ENCODE data around the gene CDH13.
A peak's percentile ranks its signal among the peaks of the same experiment; 100 is the strongest.

DNA sequence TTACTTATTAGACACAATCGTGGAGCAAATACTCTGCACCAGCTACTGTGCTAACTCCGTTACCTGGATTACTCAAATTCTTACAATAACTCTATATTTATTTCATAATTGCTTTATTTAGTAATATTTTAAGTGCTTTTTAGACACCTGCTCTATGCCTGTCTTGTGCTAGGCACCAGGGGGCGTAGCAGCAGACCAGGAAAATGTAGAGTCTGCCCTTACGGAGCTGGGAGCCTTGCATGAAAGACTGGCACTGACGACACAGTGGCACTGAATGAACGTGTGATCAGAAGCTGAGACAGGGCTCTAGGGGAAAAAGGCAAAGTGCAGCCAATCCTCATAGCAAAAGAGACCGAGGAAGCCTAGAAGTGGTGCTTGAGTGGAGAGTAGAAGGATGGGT, 486.5 kb downstream of the CDH13 start:
- TF ChIP-seq, protein P1, sequence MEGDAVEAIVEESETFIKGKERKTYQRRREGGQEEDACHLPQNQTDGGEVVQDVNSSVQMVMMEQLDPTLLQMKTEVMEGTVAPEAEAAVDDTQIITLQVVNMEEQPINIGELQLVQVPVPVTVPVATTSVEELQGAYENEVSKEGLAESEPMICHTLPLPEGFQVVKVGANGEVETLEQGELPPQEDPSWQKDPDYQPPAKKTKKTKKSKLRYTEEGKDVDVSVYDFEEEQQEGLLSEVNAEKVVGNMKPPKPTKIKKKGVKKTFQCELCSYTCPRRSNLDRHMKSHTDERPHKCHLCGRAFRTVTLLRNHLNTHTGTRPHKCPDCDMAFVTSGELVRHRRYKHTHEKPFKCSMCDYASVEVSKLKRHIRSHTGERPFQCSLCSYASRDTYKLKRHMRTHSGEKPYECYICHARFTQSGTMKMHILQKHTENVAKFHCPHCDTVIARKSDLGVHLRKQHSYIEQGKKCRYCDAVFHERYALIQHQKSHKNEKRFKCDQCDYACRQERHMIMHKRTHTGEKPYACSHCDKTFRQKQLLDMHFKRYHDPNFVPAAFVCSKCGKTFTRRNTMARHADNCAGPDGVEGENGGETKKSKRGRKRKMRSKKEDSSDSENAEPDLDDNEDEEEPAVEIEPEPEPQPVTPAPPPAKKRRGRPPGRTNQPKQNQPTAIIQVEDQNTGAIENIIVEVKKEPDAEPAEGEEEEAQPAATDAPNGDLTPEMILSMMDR (IDR thresholded peaks at IDR 0.05; ENCODE audit: poor library complexity, severe bottlenecking) = peak; percentile 62
- no peak for TF ChIP-seq TAF1 (IDR thresholded peaks at IDR 0.05; ENCODE audit: low read depth)
- TF ChIP-seq RAD21 (conservative IDR thresholded peaks at IDR 0.05) = peak; percentile 66
- TF ChIP-seq EP300 (conservative IDR thresholded peaks at IDR 0.05; ENCODE audit: poor library complexity, severe bottlenecking) = no peak
- no peak for TF ChIP-seq MXI1 (conservative IDR thresholded peaks at IDR 0.05; ENCODE audit: poor library complexity, severe bottlenecking)
- TF ChIP-seq POLR2AphosphoS5 (IDR thresholded peaks at IDR 0.05) = no peak
- TF ChIP-seq SMC3 (conservative IDR thresholded peaks at IDR 0.05; ENCODE audit: poor library complexity) = peak; percentile 71
- TF ChIP-seq EZH2 (IDR thresholded peaks at IDR 0.05; ENCODE audit: borderline replicate concordance, insufficient read depth, low read length, poor library complexity, severe bottlenecking) = no peak
- TF ChIP-seq, protein P2, sequence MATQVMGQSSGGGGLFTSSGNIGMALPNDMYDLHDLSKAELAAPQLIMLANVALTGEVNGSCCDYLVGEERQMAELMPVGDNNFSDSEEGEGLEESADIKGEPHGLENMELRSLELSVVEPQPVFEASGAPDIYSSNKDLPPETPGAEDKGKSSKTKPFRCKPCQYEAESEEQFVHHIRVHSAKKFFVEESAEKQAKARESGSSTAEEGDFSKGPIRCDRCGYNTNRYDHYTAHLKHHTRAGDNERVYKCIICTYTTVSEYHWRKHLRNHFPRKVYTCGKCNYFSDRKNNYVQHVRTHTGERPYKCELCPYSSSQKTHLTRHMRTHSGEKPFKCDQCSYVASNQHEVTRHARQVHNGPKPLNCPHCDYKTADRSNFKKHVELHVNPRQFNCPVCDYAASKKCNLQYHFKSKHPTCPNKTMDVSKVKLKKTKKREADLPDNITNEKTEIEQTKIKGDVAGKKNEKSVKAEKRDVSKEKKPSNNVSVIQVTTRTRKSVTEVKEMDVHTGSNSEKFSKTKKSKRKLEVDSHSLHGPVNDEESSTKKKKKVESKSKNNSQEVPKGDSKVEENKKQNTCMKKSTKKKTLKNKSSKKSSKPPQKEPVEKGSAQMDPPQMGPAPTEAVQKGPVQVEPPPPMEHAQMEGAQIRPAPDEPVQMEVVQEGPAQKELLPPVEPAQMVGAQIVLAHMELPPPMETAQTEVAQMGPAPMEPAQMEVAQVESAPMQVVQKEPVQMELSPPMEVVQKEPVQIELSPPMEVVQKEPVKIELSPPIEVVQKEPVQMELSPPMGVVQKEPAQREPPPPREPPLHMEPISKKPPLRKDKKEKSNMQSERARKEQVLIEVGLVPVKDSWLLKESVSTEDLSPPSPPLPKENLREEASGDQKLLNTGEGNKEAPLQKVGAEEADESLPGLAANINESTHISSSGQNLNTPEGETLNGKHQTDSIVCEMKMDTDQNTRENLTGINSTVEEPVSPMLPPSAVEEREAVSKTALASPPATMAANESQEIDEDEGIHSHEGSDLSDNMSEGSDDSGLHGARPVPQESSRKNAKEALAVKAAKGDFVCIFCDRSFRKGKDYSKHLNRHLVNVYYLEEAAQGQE (IDR thresholded peaks at IDR 0.05; ENCODE audit: borderline replicate concordance) = no peak

Data from neural cell (in vitro differentiated cells).